Measurements from ENCODE around the gene COG4.
"Not testable (repeated sequence)": the region's sequence is repeated elsewhere in the genome, so short reads cannot be mapped to it uniquely, and the experiment has no call there.

DNA sequence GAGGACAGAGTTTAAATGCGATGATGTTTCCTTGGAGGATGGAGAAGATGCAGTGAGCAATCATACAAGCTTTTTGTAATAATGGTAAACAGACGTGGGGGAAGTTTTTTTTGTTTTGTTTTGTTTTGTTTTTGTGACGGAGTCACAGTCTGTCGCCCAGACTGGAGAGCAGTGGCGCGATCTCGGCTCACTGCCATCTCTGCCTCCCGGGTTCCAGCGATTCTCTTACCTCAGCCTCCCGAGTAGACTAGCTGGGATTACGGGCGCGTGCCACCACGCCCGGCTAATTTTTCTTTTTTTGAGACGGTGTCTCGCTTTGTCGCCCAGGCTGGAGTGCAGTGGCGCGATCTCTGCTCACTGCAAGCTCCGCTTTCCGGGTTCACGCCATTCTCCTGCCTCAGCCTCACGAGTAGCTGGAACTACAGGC is 1.1 kb upstream of the COG4 start:
- TF ChIP-seq POLR2A (IDR thresholded peaks at IDR 0.05; ENCODE audit: low read depth, low read length); POLR2AphosphoS5 (IDR thresholded peaks at IDR 0.05; ENCODE audit: low read depth, low read length); TAF1 (IDR thresholded peaks at IDR 0.05; ENCODE audit: borderline replicate concordance, low read depth, low read length): not testable (repeated sequence)
